ENCODE results near the gene FRMD4A. TPM values are rescaled to one million over a fixed set of nuclear protein-coding genes. Genes with fewer than 3 reads are reported as not detected.
A peak's percentile ranks its signal among the peaks of the same experiment; 100 is the strongest.

The FRMD4A gene
- total RNA-seq, 1 donor from 2014 or later: 34.6 TPM

- DNase-seq (ENCODE audit: low read depth): no peak
- TF ChIP-seq, protein P1, sequence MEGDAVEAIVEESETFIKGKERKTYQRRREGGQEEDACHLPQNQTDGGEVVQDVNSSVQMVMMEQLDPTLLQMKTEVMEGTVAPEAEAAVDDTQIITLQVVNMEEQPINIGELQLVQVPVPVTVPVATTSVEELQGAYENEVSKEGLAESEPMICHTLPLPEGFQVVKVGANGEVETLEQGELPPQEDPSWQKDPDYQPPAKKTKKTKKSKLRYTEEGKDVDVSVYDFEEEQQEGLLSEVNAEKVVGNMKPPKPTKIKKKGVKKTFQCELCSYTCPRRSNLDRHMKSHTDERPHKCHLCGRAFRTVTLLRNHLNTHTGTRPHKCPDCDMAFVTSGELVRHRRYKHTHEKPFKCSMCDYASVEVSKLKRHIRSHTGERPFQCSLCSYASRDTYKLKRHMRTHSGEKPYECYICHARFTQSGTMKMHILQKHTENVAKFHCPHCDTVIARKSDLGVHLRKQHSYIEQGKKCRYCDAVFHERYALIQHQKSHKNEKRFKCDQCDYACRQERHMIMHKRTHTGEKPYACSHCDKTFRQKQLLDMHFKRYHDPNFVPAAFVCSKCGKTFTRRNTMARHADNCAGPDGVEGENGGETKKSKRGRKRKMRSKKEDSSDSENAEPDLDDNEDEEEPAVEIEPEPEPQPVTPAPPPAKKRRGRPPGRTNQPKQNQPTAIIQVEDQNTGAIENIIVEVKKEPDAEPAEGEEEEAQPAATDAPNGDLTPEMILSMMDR (conservative IDR thresholded peaks at IDR 0.05; ENCODE audit: low read depth, low read length): no peak
- no peak overlapping the region for H3K4me3 ChIP-seq (ENCODE audit: low read depth, low read length)
Measured at GRCh38 chr10:14063531-14064285, 267.0 kb downstream of the FRMD4A start.

- H3K4me3 ChIP-seq (ENCODE audit: low read depth, low read length): no peak overlapping the region
- DNase-seq (ENCODE audit: low read depth): no peak
- TF ChIP-seq, protein P1 (conservative IDR thresholded peaks at IDR 0.05; ENCODE audit: low read depth, low read length): no peak
Measured at GRCh38 chr10:14062528-14063260, 268.0 kb downstream of the FRMD4A start.

GRCh38 chr10:14060320-14061070 lies 270.2 kb downstream of the FRMD4A start:
- H3K4me3 ChIP-seq (ENCODE audit: low read depth, low read length): no peak overlapping the region
- TF ChIP-seq, protein P1 (conservative IDR thresholded peaks at IDR 0.05; ENCODE audit: low read depth, low read length): no peak
- no peak for DNase-seq (ENCODE audit: low read depth)

GRCh38 chr10:14056610-14057332 lies 274.0 kb downstream of the FRMD4A start:
- TF ChIP-seq, protein P1 (conservative IDR thresholded peaks at IDR 0.05; ENCODE audit: low read depth, low read length): no peak
- DNase-seq (ENCODE audit: low read depth): peak; percentile 91
- H3K4me3 ChIP-seq (ENCODE audit: low read depth, low read length): no peak overlapping the region

- DNase-seq (ENCODE audit: low read depth): no peak
- TF ChIP-seq, protein P1 (conservative IDR thresholded peaks at IDR 0.05; ENCODE audit: low read depth, low read length): no peak
- no peak overlapping the region for H3K4me3 ChIP-seq (ENCODE audit: low read depth, low read length)
Measured at GRCh38 chr10:14052931-14053330, 277.8 kb downstream of the FRMD4A start.

GRCh38 chr10:14050598-14050997 lies 280.1 kb downstream of the FRMD4A start:
- no peak for DNase-seq (ENCODE audit: low read depth)
- H3K4me3 ChIP-seq (ENCODE audit: low read depth, low read length): no peak overlapping the region
- TF ChIP-seq, protein P1 (conservative IDR thresholded peaks at IDR 0.05; ENCODE audit: low read depth, low read length): no peak

Data from epithelial cell of proximal tubule (primary cell).